GM19397 (cell line): ENCODE measurements around the gene ENPEP.
"Not testable (repeated sequence)": the region's sequence is repeated elsewhere in the genome, so short reads cannot be mapped to it uniquely, and the experiment has no call there.

Source experiments
- ATAC-seq: cut with Tn5 transposase; IDR thresholded peaks from one replicate; pipeline ENCODE4 v1.9.1; 2021; ENCODE audit warnings: mild to moderate bottlenecking, moderate library complexity; ENCODE audit not compliant: unreplicated experiment

Gene ENPEP

DNA sequence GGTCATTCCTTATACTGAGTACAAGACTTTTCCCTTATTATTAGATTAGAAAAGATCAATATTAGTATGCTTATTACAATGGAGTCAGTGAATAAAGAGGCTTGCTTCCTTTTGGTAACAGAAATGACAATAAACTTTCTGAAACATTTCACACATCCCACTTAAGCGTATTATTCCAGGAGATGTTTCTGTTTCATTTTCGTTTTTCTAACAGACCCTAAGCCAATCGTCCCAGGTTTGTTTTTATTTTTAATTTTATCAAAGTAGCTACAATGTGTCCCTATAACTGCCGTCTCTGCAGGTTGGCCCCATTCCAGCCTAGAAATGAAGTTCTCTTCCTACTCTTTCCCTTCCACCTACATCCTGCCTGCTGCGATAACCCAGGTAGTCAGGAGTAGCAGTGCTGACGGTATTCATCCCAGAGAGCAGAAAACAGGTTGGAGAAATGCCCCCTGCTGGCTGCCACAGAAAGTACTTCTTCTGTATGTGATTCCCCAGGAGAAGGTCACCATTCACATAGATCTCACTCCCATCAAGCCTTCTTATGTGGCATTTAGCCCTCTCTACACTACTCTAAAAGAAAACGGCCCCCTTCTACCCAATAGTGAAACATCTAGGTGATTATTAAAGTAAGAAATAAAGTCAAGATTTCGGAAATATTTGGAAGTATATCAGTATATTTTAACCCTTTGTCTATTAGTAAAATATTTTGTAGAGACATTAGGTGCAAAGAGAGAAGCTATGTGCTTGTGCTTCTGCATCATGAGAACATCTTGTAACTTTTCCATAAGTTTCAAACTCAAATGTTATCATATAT, 40.4 kb downstream of the ENPEP start:
- peak; percentile 79 for ATAC-seq

DNA sequence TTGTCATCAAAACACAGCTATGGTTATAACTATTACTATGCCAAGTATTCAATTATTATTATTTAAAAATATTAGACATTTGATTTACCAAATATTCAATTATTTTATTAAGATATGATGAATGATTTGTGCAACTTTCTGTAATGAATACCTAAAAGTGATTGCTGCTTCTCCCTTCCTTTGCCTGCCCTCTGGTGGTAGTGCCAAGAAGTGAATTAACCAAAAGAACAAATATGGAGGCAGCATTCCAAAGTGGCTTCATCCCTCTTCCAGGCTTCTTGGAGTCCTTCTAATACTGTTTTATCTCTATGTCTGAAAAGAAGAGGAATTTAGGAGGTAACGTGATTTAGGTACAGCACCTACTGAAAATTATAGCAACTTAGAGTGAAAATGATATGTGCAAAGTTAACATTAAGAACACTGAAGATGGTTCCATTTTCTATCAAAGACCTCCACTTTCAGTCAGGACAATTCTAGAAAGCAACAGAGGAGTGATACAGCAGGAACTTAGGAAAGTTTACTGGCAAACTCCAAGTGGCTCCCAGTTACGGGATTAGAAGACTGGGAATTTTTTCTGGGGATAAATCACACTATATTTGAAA, 43.0 kb downstream of the ENPEP start:
- ATAC-seq: no peak

DNA sequence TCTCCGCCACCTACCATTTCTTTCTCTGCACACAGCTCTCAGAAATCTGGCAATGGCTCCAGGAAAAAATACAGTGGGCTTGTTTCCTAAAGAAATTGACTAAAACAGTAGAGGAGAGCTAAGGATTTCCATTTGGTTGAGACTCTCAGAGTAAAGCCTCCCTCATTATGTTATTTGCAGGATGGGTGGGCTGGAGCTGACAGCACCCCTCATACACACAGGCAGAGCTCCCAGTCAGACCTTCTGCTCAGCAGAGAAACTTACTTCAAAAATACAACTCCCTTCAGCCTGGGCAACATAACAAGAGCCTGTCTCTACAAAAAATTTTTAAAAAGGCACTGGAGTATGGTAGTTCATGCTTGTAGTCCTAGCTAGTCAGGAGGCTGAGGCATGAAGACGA, 44.9 kb downstream of the ENPEP start:
- ATAC-seq: no peak

DNA sequence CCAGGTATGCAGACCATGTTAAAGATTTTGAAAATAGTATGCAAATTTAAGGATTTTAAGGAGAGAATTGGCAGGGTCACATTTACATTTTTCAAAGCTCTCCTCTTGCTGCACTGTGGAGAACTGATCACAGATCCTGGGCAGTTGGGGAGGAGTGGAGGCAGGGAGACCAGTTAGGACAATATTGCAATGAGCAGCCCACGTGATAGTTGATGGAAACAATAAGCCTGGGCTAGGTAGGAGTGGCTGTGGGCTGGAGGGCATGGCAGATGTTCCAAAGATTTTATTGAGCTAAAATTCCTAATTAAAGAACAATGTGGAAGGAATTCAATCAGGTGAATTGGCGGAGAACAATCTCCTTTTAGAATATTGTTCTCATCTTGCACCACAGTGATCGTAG, 50.6 kb downstream of the ENPEP start:
- no peak for ATAC-seq

DNA sequence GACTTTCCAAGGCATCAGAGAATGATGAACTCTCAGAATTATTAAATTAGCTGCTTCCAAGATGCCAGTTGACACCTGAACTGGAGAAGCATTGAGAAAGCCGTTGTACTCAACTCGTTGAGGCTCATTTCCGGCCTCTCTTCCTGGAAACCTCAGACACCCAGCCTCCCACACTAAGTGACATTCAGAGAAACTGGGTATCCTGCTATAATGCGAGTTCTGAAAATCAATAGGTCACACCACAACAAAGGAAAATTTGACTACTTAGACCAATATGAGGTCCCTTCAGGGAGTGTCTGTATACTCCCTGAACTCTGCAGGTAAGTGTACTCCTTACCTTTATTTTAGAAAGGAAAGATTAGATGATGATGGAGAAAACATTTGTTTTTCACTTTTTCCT, 51.2 kb downstream of the ENPEP start:
- no peak for ATAC-seq

DNA sequence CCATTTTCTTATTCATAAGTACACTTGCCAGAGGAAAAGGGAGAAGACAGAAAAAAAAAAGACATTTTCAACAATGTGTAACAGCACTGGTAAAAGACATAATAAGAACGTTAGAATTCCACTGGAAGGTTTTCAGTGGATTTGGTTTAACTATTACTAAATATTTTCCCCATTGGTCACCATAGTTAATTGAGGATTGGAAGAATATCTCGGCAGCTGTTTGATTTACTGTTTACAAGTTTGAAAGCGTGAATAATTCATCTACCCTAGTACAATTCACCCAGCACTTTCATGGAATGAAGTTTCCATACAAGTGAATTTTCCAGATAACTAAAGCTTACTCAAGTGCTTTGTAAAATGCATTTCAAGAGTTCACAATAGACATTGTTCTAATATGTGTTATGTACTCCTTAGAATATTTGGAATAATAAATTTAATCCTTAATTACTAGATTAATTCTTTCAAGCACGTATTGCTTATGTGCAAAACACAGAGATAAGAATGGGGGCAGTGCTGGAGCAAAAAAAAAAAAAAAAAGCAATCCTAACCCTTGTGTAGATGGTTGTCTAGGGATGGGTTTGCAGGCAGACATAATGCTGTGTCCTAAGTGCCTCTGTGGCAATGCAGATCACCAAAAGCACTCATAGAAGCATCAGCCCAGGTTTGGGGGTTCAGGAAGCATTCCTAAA, 57.1 kb downstream of the ENPEP start:
- ATAC-seq: no peak

DNA sequence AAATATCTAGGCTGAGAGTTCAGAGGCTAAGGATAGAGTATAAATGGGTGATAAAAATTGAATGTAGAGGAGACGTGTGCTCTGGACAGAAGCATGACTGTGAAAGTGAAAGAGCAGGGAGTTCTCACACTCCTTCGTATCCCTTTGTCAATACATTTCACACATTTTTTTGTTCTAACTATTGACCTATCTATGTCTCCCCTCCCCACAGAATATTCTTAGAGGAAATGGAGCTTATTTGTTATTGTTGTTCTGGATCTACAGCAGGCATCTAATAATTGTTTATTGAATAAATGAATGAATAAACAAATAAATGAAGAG, 57.6 kb downstream of the ENPEP start:
- no peak for ATAC-seq

DNA sequence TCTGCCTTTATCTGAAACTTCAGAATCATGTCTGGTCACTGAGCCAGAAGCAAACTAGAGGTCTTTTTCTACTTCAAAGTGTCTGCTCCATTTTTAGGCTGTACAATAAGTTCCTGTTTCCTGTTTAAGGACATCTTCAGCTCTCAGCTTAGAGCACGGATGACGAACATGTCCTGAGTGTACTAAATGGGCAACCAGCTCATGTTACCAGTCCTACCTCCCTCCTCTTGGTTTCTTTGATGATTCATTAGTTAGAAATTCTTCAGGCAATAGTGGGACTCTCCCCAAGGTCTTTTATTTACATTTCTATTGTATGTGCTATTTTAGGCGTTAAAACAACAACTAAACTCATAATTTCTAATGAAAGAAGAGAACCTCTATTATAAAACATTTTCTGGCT, 58.0 kb downstream of the ENPEP start:
- no peak for ATAC-seq

DNA sequence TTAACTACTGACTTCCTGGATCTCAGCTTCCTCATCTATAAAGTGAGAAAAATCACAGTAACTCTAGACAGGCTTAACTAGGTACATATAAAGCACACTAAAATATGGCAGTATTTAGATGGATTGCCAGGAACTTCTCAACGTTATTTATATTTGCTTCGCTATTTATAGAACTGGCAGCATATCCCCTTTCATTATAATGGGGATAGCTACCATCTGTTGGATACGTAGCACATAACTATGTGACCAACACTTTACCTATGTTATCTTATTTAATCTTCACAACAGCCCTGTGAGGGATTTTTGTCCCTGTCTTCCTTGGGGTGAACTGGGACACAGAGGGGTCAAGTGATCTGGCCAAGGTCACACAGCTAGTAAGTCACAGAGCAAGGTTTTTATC, 64.6 kb downstream of the ENPEP start:
- no peak for ATAC-seq

DNA sequence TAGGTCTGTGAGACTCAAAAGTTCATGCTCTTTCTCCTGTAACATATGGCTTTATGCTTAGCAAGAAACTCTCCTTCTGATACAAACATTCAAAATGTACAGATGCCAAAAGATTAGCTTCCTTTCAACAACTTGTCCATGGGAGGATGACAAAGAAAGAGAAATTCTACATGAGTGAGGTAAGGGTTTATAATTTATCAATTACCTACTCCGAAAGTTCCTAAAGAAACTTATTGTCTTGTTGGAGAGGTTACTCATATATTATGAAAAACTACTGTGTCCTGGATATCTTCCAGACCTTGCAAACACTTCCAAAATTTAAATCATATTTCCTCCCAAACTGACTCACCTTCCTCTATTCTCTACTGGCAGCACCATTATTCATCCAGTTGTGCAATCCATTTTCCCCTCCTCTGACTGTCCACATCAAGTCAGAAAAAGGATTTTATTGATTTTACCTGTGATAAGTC, 65.1 kb downstream of the ENPEP start:
- no peak for ATAC-seq

DNA sequence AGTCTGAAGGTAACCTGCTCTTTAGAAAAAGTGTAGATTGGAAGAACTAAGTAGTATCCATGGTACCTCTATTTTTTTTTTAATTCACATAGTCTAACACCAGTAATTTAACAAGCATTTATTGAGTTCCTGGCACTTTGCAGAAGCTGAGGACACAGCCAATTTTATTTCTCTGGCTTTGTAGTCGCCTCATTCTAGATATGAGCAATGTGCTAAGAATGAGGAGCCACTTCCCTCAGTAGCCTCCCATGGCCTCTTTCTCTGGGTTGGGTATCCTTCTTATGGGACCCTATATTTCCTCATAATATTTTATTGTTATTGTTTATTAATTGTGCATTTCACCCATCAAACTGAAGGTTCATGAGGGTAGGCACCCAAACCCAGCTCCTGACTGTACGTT, 67.6 kb downstream of the ENPEP start:
- no peak for ATAC-seq

DNA sequence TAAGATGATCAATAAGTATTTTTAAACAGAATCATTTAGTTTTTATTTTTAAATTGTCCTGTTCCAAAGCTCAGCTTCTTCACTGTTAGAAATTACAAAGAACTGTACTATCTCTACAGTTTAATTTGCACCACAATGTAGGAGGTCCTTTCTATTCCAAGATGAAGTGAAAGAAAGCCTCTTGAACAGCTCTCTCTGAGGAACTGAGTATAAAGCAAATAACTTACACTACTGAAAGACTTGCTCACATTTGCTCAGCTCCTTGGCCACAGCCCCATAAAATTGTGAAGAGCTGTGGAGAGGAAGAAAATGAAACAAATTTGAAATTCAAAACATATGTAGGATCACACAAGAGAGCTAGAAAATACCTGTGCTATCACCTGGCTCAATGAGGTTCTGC, 68.6 kb downstream of the ENPEP start:
- no peak for ATAC-seq

DNA sequence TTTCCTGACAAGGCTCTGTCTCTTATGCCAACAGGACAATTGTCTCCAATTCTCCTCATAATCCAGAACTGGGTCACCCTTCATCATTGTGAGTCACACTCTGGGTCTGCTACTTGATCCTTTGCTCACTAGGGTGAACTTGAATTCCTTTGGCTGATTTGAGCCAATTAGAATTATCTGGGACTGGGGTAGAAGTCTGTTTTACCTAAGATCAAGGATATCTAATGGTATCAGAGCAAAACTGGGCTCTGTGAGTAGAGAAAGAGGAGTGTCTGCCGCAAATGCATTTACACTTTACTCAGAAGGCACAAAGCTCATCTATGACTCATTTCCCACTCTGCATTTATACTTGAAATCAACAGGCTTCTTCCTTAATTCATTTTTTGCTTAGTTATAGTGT, 74.3 kb downstream of the ENPEP start:
- no peak for ATAC-seq

DNA sequence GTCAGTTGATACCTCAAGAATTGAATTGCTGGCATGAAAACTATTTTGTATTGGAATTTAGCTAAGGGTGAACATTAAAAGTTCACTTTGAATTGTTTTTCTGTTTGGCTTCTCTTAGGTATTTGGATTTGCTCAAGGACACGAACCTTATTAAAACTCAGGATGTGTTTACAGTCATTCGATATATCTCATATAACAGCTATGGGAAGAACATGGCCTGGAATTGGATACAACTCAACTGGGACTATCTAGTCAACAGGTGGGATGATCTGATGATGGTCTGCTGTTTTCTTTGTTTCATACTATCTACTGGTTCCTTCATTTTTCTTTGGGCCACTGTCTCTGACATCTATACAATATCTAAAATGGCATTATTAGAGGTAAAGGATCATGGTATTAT, 77.2 kb downstream of the ENPEP start:
- no peak for ATAC-seq

DNA sequence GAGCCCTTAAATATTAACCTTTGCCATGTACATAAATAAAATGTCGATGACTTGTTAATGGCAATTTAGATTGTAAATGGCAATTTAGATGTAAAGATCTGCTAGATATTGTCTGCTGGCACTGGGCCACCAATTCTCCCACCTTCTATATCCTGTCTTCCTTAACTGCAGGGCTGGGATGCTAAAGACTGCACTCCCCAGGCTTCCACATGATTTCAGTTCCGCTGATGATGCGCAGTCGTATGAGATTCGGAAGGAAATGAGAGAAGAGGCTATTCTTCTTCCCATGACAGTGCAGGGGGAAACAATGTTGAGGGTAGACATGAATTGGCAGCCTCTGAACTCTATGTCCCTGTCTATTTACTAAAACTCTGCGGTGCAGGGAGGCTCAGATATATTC, 91.3 kb downstream of the ENPEP start:
- ATAC-seq: no peak

DNA sequence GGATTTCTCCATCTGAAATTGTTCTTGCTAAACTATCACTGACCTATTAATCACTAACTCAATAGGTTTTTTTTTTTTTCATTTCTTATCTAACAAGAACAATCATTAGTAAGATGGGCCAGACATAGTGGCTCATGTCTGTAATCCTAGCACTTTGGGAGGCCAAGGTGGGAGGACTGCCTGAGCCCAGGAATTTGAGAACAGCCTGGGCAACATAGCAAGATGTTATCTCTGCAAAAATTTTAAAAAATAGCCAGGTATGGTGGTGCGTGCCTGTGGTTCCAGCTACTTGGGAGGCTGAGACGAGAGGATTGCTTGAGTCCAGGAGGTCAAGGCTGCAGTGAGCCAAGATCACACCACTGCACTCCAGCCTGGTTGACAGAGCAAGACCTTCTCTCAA, 100.7 kb downstream of the ENPEP start:
- ATAC-seq: not testable (repeated sequence)

DNA sequence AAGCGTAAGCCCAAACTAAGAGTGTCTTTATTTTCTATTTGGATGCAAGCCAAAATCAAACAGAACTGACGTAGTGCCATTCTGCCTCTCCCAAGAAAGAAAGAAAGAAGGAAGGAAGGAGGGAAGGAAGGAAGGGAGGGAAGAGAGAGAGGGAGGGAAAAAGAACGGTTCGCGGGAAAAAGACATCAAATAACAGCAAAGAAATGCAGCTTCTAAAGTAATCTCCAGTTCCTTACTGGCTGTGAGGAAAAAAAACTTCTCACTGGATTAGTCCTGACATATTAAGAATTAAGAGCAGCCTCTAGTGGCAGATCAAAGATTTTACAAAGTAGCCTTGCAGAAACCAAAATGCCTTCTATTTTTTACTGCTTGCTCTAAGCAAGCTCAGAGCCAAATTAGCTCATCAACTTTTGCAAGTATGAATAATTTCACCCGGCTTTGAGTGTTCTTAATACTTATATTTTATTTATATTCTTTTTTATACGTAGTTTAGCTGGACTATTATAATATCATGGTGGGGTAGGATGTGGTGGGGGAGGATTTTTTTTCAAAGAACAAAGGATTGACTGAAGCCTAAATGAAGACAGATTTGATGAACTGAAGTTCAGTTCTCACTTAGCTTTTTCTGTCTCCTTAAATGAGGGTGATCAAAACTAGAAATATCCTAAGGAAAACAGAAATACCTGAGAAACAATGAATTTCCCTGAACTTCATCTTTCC, 110.3 kb downstream of the ENPEP start:
- ATAC-seq: no peak

DNA sequence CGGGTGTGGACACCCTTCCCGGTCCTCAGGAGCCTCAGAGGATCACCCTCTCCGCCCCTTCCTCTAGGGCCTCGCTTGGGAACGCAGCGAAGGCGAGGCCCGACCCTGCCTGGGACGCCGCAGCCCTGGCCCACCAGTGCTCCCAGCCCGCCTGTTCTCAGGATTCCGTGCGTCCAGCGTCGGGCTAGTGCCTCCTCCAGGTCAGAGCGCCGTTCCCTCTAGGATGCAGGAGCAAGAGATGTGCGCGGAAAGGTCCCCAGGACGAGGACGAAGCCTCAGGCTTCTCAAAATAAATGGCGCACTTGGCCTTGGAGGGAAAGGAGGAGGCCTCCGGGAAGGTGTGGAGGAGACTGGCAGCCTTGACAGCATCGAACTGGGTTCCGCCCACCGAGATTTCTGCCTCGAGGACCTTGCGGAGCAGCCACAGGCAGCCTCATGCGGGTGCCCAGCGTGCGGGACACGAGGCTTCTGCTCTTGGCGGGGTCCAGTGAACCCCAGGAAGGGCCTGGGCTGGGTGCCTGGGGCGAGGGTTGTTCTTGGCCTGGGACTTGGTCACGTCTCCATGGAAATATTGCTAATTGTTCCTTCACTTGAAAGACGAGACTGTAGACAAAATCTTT, 111.8 kb downstream of the ENPEP start:
- ATAC-seq: no peak

DNA sequence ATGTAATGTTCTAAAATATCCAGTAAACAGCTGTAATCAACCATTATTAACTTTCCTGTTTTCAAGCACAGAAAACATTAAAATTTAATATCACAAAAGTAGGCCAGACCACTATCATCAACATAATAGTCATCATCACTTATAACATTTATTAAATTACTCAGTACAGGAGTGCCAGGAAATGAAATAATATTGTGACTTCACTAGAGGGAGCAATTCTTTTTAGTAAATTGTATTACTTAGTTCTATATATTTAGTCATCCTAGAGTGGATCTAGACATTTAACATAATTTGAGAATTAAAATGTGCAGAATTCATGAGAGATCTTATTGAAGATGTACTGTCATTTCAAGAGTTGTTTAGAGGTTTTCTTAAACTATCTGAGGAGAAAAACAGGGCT, 113.3 kb downstream of the ENPEP start:
- ATAC-seq: no peak

DNA sequence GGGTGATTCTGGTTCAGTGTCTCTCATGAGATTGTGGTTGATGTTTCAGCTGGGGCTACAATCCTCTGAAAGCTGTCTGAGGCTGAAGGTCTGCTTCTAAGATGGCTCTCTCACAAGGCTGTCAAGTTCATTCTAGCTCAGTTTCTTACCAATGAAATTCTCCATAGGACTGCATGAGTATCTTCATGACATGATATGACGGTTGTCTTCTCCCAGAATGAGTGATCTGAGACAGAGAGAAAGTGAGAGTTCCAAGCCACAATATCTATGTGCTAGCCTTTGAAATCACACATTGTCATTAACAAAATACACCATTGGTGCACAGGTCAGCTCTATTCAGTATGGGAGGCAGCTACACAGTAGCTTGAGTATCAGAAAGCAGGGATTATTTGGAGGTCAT, 119.6 kb downstream of the ENPEP start:
- ATAC-seq: no peak

DNA sequence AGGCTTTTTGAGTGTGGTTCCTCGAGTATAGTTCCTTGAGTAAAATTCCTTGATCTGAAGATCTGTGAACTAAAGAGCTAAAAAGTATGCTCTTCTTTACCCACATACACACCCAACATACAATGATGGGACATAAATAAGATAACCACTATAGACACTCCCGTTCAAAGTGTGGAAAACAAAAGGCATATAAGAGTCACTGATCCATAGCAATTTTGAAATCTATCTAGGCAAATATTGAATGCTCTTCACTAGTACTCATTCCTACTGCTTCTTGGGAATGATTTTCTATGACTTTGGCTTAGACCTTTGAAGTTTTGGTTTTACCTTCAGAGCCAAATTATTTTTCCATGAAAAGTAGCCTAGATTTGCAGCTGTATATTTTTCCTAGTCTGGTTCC, 120.5 kb downstream of the ENPEP start:
- no peak for ATAC-seq
